Hippocampal formation (tissue), 2 donors: ENCODE results near the gene MBOAT7.
"Not testable (repeated sequence)": the region's sequence is repeated elsewhere in the genome, so short reads cannot be mapped to it uniquely, and the experiment has no call there.

Source experiments
- DNase-seq, 2 donors: peaks; one replicate each; lab custom pipeline; 2025; lab: John Stamatoyannopoulos, UW

Gene MBOAT7, protein sequence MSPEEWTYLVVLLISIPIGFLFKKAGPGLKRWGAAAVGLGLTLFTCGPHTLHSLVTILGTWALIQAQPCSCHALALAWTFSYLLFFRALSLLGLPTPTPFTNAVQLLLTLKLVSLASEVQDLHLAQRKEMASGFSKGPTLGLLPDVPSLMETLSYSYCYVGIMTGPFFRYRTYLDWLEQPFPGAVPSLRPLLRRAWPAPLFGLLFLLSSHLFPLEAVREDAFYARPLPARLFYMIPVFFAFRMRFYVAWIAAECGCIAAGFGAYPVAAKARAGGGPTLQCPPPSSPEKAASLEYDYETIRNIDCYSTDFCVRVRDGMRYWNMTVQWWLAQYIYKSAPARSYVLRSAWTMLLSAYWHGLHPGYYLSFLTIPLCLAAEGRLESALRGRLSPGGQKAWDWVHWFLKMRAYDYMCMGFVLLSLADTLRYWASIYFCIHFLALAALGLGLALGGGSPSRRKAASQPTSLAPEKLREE

DNA sequence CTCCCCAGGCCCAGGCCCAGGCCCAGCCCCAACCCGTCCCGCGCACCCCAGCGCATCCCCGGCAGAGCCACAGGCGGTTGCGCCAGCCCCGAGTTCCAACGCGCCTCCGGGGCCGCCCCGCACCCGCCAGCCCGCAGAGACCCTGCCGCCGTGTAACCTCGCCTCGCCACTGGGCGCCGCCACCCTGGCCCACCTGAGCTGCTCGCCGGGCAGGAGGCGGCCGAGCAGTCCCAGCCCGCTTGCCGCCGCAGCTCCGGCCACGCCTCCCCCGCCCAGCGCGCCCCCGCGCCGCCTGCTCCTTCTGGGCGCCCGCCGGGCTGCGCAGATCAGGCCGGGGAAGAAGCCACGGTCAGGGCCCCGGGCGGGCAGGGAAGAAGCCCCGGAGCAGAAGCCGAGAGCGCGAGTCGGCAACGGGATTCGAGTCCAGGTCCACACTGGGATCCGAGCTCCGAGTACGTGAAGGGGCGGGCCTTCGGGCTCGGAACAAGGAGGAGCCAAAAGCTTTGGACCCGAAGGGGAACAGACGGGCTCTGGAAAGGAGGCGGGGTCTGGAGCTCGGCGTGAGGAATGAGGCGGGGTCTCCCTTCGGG is at the start of gene MBOAT7:
Gene MBOAT7 (minus strand): TSS at position 436 of the 590 bp plus-strand sequence. CDS start 1,072 bp downstream, outside the sequence.
- DNase-seq = no peak

DNA sequence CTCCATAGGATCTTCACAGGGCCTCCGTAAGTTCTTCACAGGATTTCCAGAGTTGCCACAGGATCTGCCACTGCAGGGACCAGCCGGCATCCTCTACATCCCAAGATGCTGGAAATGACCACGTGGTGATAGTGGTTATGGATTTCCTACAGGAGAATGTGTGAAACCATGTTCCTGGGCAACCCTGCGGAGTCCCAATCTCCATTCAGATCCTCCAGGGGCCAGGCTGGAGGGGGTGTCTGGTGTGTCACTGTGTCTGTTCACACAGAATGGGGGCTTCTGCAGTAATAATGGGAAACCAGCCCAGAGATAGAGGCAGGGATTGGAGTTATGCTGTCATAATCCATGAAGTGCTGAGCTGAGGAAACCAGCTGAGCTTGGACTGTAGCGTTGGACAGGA is 44.6 kb upstream of the MBOAT7 start:
- DNase-seq = no peak

DNA sequence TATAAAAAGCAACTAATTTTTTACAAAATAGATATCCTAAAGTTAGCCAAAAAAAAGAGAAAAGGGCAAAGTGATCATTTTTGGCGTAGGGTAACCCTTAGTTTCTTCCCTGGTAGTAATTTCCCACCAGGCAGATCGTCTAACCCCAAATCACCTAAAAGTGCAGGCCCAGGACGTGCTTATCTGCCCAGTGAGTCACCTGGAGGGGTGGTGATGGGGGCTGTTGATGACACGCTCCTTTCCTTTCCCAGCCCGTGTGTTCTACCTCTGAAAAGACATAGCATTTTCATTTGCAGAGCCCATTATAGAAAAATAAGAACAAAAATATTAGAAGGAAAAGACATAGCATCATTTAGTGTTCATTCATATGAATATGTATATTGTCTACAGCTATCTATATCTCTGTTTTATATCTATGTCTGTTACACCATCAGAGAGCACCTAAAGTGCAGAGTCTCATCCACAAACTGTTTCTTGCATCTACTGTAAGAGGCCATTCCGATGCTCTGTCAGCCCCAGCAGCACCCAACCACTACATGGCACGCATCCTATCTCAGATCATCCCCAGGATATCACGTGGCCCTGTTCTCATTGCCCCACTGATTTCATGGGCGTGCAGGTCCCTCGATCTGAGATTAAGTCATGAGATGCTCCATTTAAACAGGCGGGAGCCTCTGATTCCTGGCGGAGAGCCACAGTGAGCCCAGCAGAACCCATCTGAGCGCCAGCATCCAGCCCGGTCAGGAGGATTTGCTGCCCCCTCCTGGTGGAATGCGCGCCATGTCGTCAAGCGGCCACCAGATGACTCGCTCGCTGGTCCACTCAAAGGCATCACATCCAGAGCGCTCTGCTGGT is 41.9 kb upstream of the MBOAT7 start:
- peak; percentile 54 to 84 for DNase-seq

DNA sequence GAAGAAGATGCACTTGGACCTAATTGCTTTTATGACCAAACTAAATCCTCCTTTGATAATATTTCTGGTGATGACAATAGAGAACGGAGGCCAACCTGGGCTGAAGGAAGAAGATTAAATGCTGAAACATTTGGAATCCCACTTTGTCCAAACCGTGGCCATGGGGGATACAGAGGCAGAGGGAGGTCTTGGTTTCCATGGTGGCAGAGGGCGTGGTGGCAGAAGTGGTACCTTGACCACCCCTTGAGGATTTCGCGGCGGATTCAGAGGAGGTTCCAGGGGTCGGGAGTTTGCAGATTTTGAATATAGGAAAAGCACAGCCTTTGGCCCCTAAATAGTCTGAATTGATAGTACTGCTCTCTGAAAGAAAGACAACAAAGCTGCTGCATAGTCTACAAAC is 40.7 kb upstream of the MBOAT7 start:
- DNase-seq = no peak

DNA sequence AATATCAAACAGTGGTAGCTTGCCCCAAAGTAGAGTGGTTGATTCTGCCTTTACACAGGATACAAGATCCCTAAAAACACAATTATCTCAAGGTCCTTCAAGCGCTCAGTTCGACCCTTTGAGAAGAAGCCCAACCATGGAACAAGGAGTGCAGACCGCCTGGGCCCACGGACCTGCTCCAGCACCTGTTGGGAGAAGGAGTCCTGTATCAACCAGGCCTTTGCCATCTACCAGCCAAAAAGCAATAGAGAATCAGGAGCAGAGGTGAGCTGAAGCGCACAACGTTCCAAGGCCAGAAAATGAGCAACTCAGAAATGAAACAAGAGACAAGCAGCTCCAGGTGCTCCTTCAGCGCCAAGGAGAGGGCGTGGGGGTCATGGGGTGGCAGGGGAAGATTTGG is 39.8 kb upstream of the MBOAT7 start:
- no peak for DNase-seq

DNA sequence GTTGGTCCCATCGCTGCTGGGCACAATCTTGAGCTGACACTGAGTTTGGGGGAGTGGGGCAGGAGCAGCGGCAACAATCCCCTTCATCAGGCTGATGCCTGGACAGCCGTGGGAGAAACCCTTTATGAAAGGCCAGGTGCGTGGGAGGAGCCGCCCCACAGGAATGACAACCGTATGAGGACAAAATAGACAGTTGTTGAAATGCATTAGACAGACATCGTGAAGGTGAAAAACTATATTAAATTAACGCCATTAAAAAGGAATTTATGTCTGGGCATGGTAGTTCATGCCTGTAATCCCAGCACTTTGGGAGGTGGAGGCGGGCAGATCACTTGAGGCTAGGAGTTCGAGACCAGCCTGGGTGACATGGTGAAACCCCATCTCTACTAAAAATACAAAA is 35.2 kb upstream of the MBOAT7 start:
- DNase-seq = not testable (repeated sequence)

DNA sequence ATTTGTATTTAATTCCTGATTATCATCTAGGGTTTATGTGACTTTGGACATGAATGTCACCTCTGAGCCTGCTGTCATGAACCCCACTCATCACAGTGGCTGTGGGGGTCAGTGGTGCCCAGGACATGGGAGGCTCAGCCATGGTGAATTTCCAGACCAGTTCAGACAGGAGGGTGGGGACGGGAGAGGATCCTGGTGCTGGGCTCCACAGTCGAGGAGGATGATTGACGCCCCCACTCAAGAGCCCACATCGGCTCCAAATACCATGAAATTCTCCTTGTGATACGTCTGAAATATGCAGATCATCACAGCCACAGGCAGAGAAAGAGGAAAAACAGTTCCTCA is 34.5 kb upstream of the MBOAT7 start:
- DNase-seq = not testable (repeated sequence)

DNA sequence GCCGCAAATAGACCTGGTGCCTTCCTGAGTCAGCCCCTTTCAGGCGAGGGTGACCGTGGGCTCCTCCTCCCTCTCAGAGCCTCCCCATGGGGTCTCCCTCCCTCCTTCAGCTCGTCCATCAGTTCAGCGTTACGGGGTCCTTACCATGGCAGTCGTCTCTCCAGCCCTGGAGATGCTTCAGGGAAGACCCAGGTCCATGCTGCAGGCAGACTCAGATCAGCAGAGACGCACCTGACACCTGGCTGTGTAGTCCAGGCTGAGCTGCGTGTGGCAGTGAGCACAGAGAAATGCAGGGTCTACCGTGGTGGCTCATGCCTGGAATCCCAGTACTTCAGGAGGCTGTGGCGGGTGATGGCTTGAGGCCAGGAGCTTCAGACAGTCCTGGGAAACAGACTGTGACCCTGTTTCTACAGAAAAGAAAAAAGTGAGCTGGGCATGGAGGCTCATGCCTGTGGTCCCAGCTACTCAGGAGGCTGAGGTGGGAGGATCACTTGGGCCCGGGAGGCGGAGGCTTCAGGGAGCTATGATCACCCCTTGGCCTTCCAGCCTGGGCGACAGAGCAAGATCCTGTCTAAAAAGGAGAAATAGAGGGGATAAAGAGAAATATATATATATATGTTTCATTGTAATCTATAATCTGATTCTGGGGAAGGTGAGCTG is 34.0 kb upstream of the MBOAT7 start:
- not testable (repeated sequence) for DNase-seq

DNA sequence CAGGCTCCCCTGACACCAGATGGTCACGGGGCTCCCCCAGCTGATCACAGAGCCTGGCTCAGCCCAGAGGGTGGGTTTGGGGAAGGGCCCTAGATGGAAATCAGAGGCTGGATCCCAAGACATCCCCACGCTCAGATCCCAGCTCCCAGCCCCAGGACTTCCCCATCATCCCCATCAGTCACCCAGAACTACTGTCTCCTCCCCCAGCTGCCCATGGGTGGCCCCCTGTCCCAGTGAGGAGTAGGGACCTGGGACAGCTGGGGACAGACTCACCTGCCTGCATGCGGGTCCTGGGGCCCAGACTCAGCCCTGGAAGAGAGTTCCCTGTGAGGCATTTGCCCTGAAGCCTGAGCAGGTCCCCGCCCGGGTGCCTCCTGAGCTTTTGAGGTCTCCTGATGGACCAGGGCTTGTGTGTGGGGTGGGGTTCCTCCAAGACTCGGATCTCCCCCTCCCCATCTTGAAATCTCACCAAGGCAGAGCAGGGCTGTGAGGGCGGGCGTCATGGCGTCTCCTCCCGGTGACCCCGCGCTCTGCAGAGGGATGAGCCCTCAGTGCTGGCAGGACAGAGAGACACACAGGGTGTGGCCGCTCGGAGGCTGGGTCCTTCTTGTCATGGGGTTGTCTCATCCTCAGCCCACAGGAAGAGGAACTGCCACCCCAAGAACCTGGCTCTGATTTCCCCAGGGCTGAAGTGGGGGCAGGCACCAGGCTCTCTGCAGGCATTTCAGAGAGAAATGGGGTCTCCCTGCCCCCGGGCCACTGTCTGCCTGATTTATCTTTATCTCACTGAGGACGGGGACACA is 33.3 kb upstream of the MBOAT7 start, which contains the start of gene LILRB3:
Gene LILRB3 (minus strand): TSS at position 534 of the 803 bp plus-strand sequence. CDS start 31 bp downstream, at position 503.
- DNase-seq = not testable (repeated sequence)

DNA sequence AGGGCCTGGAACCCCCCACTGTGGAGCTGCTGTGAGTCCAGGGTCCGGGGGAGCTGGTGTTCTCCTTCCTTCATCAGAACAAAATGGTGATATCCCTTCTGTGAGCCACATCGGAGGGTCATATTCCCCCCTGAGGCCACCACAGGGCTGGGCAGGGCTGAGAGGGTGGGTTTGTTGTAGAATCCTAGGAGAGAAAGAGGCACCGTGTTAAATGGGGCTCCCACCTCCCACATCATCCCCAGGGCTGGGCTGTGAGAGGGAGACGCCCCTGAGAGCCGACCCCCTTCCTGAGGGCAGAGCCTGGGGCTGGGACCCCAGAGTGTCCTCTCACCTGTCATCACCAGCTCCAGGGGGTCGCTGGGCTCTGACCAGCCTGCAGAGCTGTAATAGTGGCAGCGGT is 32.6 kb upstream of the MBOAT7 start:
- DNase-seq = not testable (repeated sequence)

DNA sequence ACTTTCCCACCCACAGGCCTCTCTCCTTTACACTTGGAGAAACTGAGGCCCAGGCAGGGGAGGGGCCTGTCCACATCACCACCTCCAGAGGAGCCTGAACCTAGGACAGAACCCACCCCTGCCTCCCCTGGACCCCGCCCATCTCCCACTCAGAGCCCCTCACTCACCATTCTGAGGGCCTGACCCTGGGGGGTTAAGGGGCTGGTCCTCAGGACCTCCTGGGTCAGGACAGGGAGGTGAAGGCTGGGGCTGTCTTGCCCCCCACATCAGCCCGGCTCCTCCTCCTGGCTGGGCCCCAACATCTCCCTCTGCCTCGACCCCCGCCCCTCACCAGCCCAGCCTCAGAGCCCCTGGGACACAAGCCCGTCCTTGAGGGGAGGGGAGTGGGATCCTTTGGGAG is 30.3 kb upstream of the MBOAT7 start:
- DNase-seq = not testable (repeated sequence)

DNA sequence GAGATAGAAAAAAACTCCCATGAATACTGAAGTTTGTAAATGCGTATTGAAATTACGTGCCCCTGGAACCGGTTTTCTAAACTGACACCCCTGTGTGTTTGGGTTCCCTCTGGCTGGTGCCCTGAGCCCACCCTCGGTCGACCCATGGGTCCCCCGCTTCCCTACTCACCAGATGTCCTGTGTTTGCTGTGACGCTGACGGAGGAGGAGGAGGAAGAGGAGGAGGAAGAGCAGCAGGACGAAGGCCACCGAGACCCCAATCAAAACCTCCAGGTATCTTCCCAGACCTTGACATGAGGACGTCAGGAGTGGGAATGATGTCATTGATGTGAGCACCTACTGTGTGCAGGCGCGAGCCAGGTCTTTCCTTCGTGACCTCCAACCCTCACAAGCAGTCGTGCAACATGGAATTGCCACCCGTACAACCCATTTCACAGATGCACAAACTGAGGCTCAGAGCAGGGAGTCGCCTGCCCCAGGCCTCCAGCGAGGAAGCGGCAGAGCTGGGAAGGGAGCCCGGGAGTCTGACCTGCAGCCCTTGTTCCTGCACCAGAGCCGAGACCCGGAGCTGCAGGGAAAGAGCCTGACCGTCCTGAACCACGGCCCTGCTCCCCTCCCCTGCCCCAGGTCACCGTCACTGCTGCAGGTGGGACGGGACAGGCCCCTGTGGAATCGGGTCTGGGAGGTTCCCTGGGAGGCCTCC is 29.7 kb upstream of the MBOAT7 start:
- DNase-seq = no peak

DNA sequence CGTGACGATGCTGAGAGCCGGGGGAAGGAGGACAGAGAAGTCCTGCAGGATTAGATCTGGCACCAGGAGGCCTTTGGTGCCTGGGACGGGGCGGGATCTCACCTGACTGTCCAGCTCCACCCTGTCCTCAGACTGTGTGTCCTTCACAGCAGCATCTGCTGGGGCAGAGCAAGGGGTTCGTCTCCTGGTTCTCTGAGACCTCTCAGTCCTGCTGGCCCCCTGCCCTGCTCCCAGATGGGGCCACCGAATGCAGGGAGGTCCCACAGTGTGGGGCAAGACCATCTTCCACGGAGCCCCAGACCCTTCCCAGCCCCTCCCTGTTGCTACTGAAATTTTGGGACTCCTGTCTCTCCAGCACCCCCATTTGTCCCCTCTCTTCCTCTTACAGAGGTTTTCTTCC is 28.9 kb upstream of the MBOAT7 start:
- DNase-seq = no peak

DNA sequence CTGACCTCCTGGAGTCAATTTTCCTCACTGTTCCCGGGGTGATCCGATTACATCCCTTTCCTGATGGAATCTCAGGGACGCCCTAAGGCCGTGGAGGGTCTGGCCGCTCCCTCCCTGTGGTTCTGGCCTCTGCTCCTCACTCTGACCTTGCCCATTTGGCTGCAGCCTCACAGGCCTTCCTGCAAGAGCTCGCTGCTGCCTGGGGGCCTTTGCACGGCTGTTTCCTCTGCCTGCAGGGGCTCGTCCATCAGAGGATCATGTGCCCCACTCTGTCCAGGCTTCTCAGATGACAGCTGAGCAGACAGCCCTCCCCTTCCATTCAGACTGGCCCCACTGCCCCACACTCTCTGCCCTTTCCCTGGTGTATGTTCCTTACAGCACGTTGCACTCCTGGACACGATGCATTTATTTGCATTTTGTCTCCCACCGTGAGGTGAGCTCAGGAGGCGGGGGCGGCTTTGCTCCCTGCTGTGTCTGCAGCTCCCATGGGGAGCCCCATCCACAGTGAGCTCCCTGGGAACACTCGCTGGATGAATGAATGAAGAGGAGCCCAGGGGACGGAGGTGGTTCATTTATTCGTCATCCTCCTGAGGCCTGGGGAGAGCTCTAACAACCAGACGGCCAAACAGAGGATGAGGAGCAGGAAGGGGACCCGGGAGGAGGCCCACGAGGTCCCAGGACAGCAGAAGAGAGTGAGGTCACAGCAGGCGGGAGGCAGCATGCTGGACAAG is 28.3 kb upstream of the MBOAT7 start:
- DNase-seq = not testable (repeated sequence)

DNA sequence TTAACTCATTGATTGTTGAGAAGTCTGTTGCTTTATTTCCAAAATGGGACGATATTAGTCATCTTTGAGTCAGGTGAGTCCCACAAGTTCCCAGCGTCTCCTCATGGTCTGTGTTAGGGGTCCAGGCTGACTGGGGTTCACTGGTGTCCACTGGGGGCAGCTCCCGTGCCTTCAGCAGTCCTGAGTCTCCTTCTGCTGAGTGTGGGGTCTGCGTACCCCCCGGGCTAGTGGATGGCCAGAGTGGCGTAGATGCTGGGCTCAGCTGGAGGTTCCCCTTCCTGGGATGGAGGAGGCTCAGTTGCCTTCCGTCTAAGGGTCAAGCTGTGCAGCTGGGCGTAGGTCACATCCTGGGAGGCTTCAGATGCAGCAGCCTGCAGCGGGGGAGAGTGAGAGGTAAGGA is 27.5 kb upstream of the MBOAT7 start:
- no peak for DNase-seq

DNA sequence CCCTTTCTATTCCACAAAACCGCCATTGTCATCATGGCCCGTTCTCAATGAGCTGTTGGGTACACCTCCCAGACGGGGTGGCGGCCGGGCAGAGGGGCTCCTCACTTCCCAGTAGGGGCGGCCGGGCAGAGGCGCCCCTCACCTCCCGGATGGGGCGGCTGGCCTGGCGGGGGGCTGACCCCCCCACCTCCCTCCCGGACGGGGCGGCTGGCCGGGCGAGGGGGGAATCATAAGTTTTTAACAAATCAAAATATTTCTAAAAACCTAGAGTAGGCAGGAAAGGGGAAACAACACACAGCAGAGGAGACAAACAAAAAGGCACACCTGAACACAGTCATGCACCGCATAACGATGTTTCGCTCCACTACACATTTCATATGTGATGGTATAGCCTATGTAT is 25.4 kb upstream of the MBOAT7 start:
- DNase-seq = not testable (repeated sequence)

DNA sequence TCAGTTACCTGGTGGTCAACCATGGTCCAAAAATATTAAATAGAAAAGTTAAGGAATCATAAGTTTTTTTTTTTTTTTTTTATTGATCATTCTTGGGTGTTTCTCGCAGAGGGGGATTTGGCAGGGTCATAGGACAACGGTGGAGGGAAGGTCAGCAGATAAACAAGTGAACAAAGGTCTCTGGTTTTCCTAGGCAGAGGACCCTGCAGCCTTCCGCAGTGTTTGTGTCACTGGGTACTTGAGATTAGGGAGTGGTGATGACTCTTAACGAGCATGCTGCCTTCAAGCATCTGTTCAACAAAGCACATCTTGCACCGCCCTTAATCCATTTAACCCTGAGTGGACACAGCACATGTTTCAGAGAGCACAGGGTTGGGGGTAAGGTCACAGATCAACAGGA is 24.8 kb upstream of the MBOAT7 start:
- not testable (repeated sequence) for DNase-seq

DNA sequence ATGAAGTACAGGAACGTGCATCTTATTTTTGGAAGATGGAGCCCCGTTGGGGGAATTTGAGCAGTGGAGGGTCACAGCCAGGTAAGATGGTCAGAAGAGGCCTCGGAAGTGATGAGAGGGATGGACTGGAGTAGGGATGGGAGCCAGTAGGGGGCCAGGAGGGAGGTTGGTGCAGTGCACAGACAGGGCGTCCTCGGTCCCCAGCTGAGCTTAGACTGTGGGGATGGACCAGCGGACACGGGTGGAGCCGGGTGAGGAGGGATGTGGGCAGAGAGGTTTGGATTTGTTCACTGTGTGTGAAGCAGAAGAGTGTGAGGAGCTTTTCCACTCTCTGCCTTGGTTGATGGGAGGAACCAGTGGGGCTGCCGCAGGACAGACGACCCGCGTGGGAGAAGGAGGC is 21.9 kb upstream of the MBOAT7 start:
- no peak for DNase-seq

DNA sequence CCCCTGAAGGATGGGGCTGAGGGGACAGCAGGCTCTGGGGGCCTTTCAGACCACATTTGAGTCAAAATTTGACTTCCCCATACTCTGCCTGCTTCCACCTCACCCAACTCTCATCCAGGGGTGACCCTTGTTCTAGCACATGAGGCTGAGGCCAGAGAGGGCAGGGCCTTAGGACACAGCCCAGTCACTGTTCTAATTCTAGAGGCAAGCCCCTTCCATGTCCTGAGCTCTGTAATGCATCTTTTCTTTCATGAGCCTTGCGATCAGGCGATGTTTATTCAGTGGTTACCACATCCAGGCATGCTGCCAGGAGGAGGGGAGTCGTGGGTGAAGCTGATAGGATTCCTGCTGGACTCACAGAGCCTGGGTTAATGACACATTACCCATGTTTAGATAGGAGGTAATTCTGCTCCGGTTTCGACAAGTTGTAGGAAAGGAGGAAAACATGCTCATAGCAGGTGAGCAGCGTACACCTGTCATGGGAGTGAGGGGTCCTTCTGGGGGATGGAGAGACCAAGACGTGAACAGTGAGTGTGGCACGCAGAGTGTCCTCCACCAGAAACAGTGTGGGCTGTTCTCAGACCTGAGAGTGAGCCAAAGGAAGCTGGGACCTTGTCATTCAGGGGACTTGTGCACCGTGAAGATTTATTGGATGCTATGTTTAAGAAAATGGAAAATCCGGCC is 20.6 kb upstream of the MBOAT7 start:
- DNase-seq = peak; percentile 70 to 74
